Smooth muscle cell (in vitro differentiated cells): ENCODE measurements around the gene PER1. TPM values are rescaled to one million over a fixed set of nuclear protein-coding genes. Genes with fewer than 3 reads are reported as not detected.

Experiments used
- DNase-seq: peaks from one replicate; lab custom pipeline; 2025; ENCODE audit not compliant: unreplicated experiment; lab: John Stamatoyannopoulos, UW
- H2AFZ ChIP-seq: fragments of 200-600 bp; sonication (generic); 2 replicates; pipeline ENCODE4 v1.6.0; 2016; ENCODE audit warnings: antibody characterized with exemption, low read depth, mild to moderate bottlenecking
- H3F3A ChIP-seq: fragments of 200-600 bp; sonication (generic); 2 replicates; pipeline ENCODE4 v1.6.0; 2017; ENCODE audit warnings: antibody characterized with exemption, low read depth
- H3K27ac ChIP-seq: fragments of 200-600 bp; sonication (generic); 2 replicates; pipeline ENCODE4 v1.5.1; 2016; ENCODE audit warnings: low read depth, mild to moderate bottlenecking
- H3K27me3 ChIP-seq: fragments of 200-600 bp; sonication (generic); 2 replicates; pipeline ENCODE4 v1.6.1; 2016; ENCODE audit warnings: low read depth, mild to moderate bottlenecking
- H3K36me3 ChIP-seq: fragments of 200-600 bp; sonication (generic); 2 replicates; pipeline ENCODE4 v1.5.1; 2016; ENCODE audit warnings: low read depth
- H3K4me1 ChIP-seq: fragments of 200-600 bp; sonication (generic); 2 replicates; pipeline ENCODE4 v1.5.1; 2016; ENCODE audit warnings: low read depth
- H3K4me2 ChIP-seq: fragments of 200-600 bp; sonication (generic); 2 replicates; pipeline ENCODE4 v1.6.0; 2016; ENCODE audit warnings: mild to moderate bottlenecking
- H3K4me3 ChIP-seq: fragments of 200-600 bp; sonication (generic); 2 replicates; pipeline ENCODE4 v1.5.1; 2016; ENCODE audit warnings: mild to moderate bottlenecking
- H3K79me2 ChIP-seq: fragments of 200-600 bp; sonication (generic); 2 replicates; pipeline ENCODE4 v1.6.0; 2016; ENCODE audit warnings: low read depth, mild to moderate bottlenecking
- H3K9ac ChIP-seq: fragments of 200-600 bp; sonication (generic); 2 replicates; pipeline ENCODE4 v1.6.0; 2016; ENCODE audit warnings: low read depth
- H3K9me3 ChIP-seq: fragments of 200-600 bp; sonication (generic); replicated peaks from 2 replicates; pipeline ENCODE4 v1.5.1; 2016; ENCODE audit warnings: low read depth
- H4K20me1 ChIP-seq: fragments of 200-600 bp; sonication (generic); 2 replicates; pipeline ENCODE4 v1.6.0; 2016; ENCODE audit warnings: low read depth
- CTCF ChIP-seq: fragments of 200-600 bp; sonication (generic); IDR thresholded peaks from 2 replicates; pipeline ENCODE4 v1.5.1; 2017; ENCODE audit warnings: borderline replicate concordance, mild to moderate bottlenecking, antibody characterized with exemption; ENCODE audit not compliant: insufficient read depth, poor library complexity, severe bottlenecking
- WGBS: methylation state at CpG from one replicate; pipeline ENCODE4 v1.1.7; 2016; ENCODE audit warnings: low lambda C conversion rate; 5-methylcytosine and 5-hydroxymethylcytosine counted together
- polyA plus RNA-seq: library from polyadenylated mRNA; unstranded; fragments of >200 nt; fragmentation: Nextera tagmentation; extraction: Ambion mirVana; gene quantifications from 2 replicates; pipeline ENCODE4 v1.2.1, GENCODE V29; 2016
- total RNA-seq: library from RNA; depleted of rRNA; stranded (reverse); fragments of >200 nt; gene quantifications from 2 replicates; pipeline ENCODE4 v1.2.3, GENCODE V29; 2014

Gene PER1
- total and polyA plus RNA-seq, 2 experiments from 2014 or later = 29.0 to 55.2 TPM

GRCh38 chr17:8149419-8150193 is 2.6 kb downstream of the PER1 start:
- H3K4me1 ChIP-seq = peaks cover 11% of the 10 kb centered on the region
- peaks cover 10% of the 10 kb centered on the region for H3K79me2 ChIP-seq
- H3K27me3 ChIP-seq = no peaks in the 10 kb centered on the region
- H4K20me1 ChIP-seq = peaks cover 82% of the 10 kb centered on the region
- H3K36me3 ChIP-seq = peaks cover 5% of the 10 kb centered on the region
- no peak overlapping the region for H2AFZ ChIP-seq
- TF ChIP-seq CTCF = no peak
- H3K4me3 ChIP-seq = no peak overlapping the region
- H3K9ac ChIP-seq = no peak overlapping the region
- H3K27ac ChIP-seq = no peak overlapping the region
- peaks cover 10% of the 10 kb centered on the region for H3F3A ChIP-seq
- 97% methylated on average over 29 of the region's 29 CpGs for WGBS
- H3K9me3 ChIP-seq = no peaks in the 10 kb centered on the region
- no peak overlapping the region for H3K4me2 ChIP-seq
- DNase-seq = no peak

- Histone ChIP-seq H3K27ac (no peak overlapping the region), H3K36me3 (peaks cover 5% of the 10 kb centered on the region), H3F3A (peaks cover 10% of the 10 kb centered on the region), H3K9me3 (no peaks in the 10 kb centered on the region), H3K4me1 (peaks cover 9% of the 10 kb centered on the region), H2AFZ (no peak overlapping the region), H3K79me2 (peaks cover 10% of the 10 kb centered on the region), H3K9ac (no peak overlapping the region), H3K4me2 (no peak overlapping the region), H4K20me1 (peaks cover 90% of the 10 kb centered on the region), H3K4me3 (no peak overlapping the region), H3K27me3 (no peaks in the 10 kb centered on the region)
- no peak for DNase-seq
- 96% methylated on average over 13 of the region's 13 CpGs for WGBS
- no peak for TF ChIP-seq CTCF
Measured at GRCh38 chr17:8148560-8148959, 3.6 kb downstream of the PER1 start.

- Histone ChIP-seq H3K27me3 (no peaks in the 10 kb centered on the region), H2AFZ (no peak overlapping the region), H3K9me3 (no peaks in the 10 kb centered on the region), H3K27ac (no peak overlapping the region), H3K36me3 (peaks cover 5% of the 10 kb centered on the region), H3K4me3 (no peak overlapping the region), H3F3A (peaks cover 5% of the 10 kb centered on the region), H4K20me1 (peaks cover 86% of the 10 kb centered on the region), H3K4me1 (peaks cover 5% of the 10 kb centered on the region), H3K79me2 (peaks cover 10% of the 10 kb centered on the region), H3K9ac (no peak overlapping the region), H3K4me2 (no peak overlapping the region)
- DNase-seq = no peak
- 95% methylated on average over 13 of the region's 13 CpGs for WGBS
- no peak for TF ChIP-seq CTCF
Measured at GRCh38 chr17:8147805-8148404, 4.3 kb downstream of the PER1 start.
